Spleen (tissue), 11 donors: ENCODE data around the gene ZDHHC1. TPM values are rescaled to one million over a fixed set of nuclear protein-coding genes. Genes with fewer than 3 reads are reported as not detected.

Experiments
- DNase-seq: peaks from one replicate; pipeline ENCODE4 v3.0.0-alpha.2; 2020
- H3K27ac ChIP-seq, 8 donors: fragments of 200-600 bp; sonication (generic) in 7 of 8; 1 replicate in 4 of 8; 2 replicates in 4 of 8; pipeline versions ENCODE4 v1.5.0 to v1.8.0; 2016 to 2021; ENCODE audit warnings: inconsistent platforms in 4 of 8, mild to moderate bottlenecking in 4 of 8, moderate library complexity in 1 of 8
- H3K27me3 ChIP-seq, 7 donors: fragments of 200-600 bp; sonication (generic) in 6 of 7; replicated peaks in 1 of 7; 1 replicate in 4 of 7; 2 replicates in 3 of 7; pipeline versions ENCODE4 v1.5.0 to v1.8.0; 2016 to 2021; ENCODE audit warnings: inconsistent platforms in 3 of 7, mild to moderate bottlenecking in 1 of 7
- H3K36me3 ChIP-seq, 6 donors: fragments of 200-600 bp; sonication (generic) in 5 of 6; 1 replicate in 4 of 6; 2 replicates in 2 of 6; pipeline versions ENCODE4 v1.5.0 to v1.8.0; 2016 to 2021; ENCODE audit warnings: inconsistent platforms in 2 of 6
- H3K4me1 ChIP-seq, 6 donors: fragments of 200-600 bp; sonication (generic) in 5 of 6; 1 replicate in 3 of 6; 2 replicates in 3 of 6; pipeline versions ENCODE4 v1.5.0 to v1.8.0; 2016 to 2021; ENCODE audit warnings: inconsistent platforms in 3 of 6
- H3K4me3 ChIP-seq, 8 donors: fragments of 200-600 bp; sonication (generic) in 7 of 8; 1 replicate in 4 of 8; 2 replicates in 4 of 8; pipeline versions ENCODE4 v1.5.0 to v1.8.0; 2016 to 2021; ENCODE audit warnings: inconsistent platforms in 4 of 8, mild to moderate bottlenecking in 4 of 8, moderate library complexity in 2 of 8
- H3K9me3 ChIP-seq, 8 donors: fragments of 200-600 bp; sonication (generic) in 7 of 8; 1 replicate in 4 of 8; 2 replicates in 4 of 8; pipeline versions ENCODE4 v1.5.0 to v1.8.0; 2016 to 2021; ENCODE audit warnings: inconsistent platforms in 4 of 8
- CTCF ChIP-seq, 11 experiments: fragments of 200-600 bp in 7 of 11; fragments of 450-650 bp in 4 of 11; sonication (generic) in 4 of 11; IDR thresholded peaks in 8 of 11; conservative IDR thresholded peaks in 3 of 11; 1 replicate in 7 of 11; 2 replicates in 4 of 11; pipeline versions ENCODE4 v1.4.0 to v1.8.0; 2016 to 2021; ENCODE audit warnings: antibody characterized with exemption in 11 of 11, inconsistent platforms in 4 of 11, mild to moderate bottlenecking in 1 of 11
- POLR2A ChIP-seq, 3 donors: fragments of 450-650 bp; IDR thresholded peaks; one replicate each; pipeline ENCODE4 v1.5.1; 2017; ENCODE audit warnings: antibody characterized with exemption in 3 of 3, mild to moderate bottlenecking in 1 of 3
- POLR2AphosphoS5 ChIP-seq, 3 donors: sonication (generic); formaldehyde crosslinking; IDR thresholded peaks; one replicate each; pipeline ENCODE4 v1.5.1; 2017; ENCODE audit warnings: antibody characterized with exemption in 3 of 3
- WGBS, 5 donors: extraction: QIAGEN DNeasy Blood & Tissue Kit in 3 of 5; methylation state at CpG; one replicate each; pipeline versions ENCODE4 v1.1.5 to v1.1.7; 2013 to 2018; 5-methylcytosine and 5-hydroxymethylcytosine counted together
- intact Hi-C: fragments of 100-400 bp; cut with DNase I; formaldehyde crosslinking; loops from one replicate; pipeline ENCODE4 v1.15.0; 2023; ENCODE audit warnings: low total_unique reads
- polyA plus RNA-seq, 3 donors: library from polyadenylated mRNA; stranded (reverse); fragments of 200-250 nt; gene quantifications; one replicate each; pipeline ENCODE4 v1.2.1, GENCODE V29; 2013
- total RNA-seq, 7 donors: library from RNA; depleted of rRNA in 3 of 7; stranded (reverse); fragments of >200 nt in 3 of 7; fragmentation: NEBNext Ultra II Directional in 4 of 7; extraction: Animal tissue kit (Norgen Biotek cat#: 25700) in 4 of 7; gene quantifications; one replicate each; pipeline versions ENCODE4 v1.1.0 to v1.2.1, GENCODE V29; 2016 to 2021
- donor health status: healthy with polysubstance abuse.
- donor health status: DM: no; HTN: no; CAD: no; lungs with moderate emphysema.
- donor health status: DM: no; HTN: no; CAD: no.
- donor health status: Bipolar disorder and iron deficiency.
- donor health status: healthy.
- donor health status: DM: no; HTN: no; CAD: no.
- donor health status: DM: yes; HTN: yes; CAD: no.

The ZDHHC1 gene
- total and polyA plus RNA-seq, 10 donors = 2.1 to 31.2 (median 15.3) TPM

GRCh38 chr16:67389911-67390815 lies 26.1 kb downstream of the ZDHHC1 start:
- WGBS, 5 donors = 59 to 71% (median 62%) methylated on average over 21 to 27 of the region's 27 CpGs
- Histone ChIP-seq H3K27ac (peak overlapping the region in 1 of 8 donors; percentile 15), H3K36me3 (no peaks in the 10 kb centered on the region), H3K4me1 (peaks cover 16 to 61% (median 39%) of the 10 kb centered on the region in 6 donors), H3K27me3 (peaks cover 0 to 31% (median 19%) of the 10 kb centered on the region in 7 donors), H3K4me3 (no peak overlapping the region), H3K9me3 (no peaks in the 10 kb centered on the region)
- peak; percentile 68 for DNase-seq
- intact Hi-C loops = no loop called here
- TF ChIP-seq CTCF (IDR thresholded peaks at IDR 0.05 in 8 of 11, conservative IDR thresholded peaks at IDR 0.05 in 3 of 11) (no peak), POLR2AphosphoS5 (IDR thresholded peaks at IDR 0.05) (peak in 1 of 3 donors; percentile 36)

GRCh38 chr16:67388591-67388990 lies 27.7 kb downstream of the ZDHHC1 start:
- Histone ChIP-seq H3K27me3 (peaks cover 0 to 15% (median 8%) of the 10 kb centered on the region in 7 donors), H3K9me3 (no peaks in the 10 kb centered on the region), H3K4me1 (peaks cover 9 to 45% (median 23%) of the 10 kb centered on the region in 6 donors), H3K4me3 (no peak overlapping the region), H3K27ac (no peak overlapping the region), H3K36me3 (no peaks in the 10 kb centered on the region)
- TF ChIP-seq POLR2AphosphoS5 (IDR thresholded peaks at IDR 0.05) = no peak
- no peak for TF ChIP-seq POLR2A (IDR thresholded peaks at IDR 0.05)
- TF ChIP-seq CTCF (IDR thresholded peaks at IDR 0.05 in 8 of 11, conservative IDR thresholded peaks at IDR 0.05 in 3 of 11) = no peak
- WGBS, 5 donors = 78 to 90% (median 89%) methylated on average over 2 of the region's 2 CpGs
- intact Hi-C loops = no loop called here
- peak; percentile 16 for DNase-seq

GRCh38 chr16:67388191-67388590 lies 28.1 kb downstream of the ZDHHC1 start:
- H3K27ac ChIP-seq = no peak overlapping the region
- DNase-seq = peak; percentile 58
- H3K36me3 ChIP-seq = no peaks in the 10 kb centered on the region
- no peak overlapping the region for H3K4me3 ChIP-seq
- peaks cover 0 to 11% (median 4%) of the 10 kb centered on the region in 7 donors for H3K27me3 ChIP-seq
- no peaks in the 10 kb centered on the region for H3K9me3 ChIP-seq
- H3K4me1 ChIP-seq = peaks cover 5 to 41% (median 20%) of the 10 kb centered on the region in 6 donors
- intact Hi-C loops = no loop called here
- 91 to 95% (median 93%) methylated on average over 7 to 8 of the region's 8 CpGs for WGBS, 5 donors
- no peak for TF ChIP-seq CTCF (IDR thresholded peaks at IDR 0.05 in 8 of 11, conservative IDR thresholded peaks at IDR 0.05 in 3 of 11)
- no peak for TF ChIP-seq POLR2A (IDR thresholded peaks at IDR 0.05)
- no peak for TF ChIP-seq POLR2AphosphoS5 (IDR thresholded peaks at IDR 0.05)

GRCh38 chr16:67387479-67388079 lies 28.7 kb downstream of the ZDHHC1 start:
- 79 to 95% (median 92%) methylated on average over 8 of the region's 8 CpGs for WGBS, 5 donors
- H3K4me3 ChIP-seq = no peak overlapping the region
- peak; percentile 17 for DNase-seq
- TF ChIP-seq POLR2AphosphoS5 (IDR thresholded peaks at IDR 0.05) = no peak
- no peak for TF ChIP-seq CTCF (IDR thresholded peaks at IDR 0.05 in 8 of 11, conservative IDR thresholded peaks at IDR 0.05 in 3 of 11)
- TF ChIP-seq POLR2A (IDR thresholded peaks at IDR 0.05) = no peak
- peaks cover 0 to 5% (median 0%) of the 10 kb centered on the region in 7 donors for H3K27me3 ChIP-seq
- no peaks in the 10 kb centered on the region for H3K36me3 ChIP-seq
- no peaks in the 10 kb centered on the region for H3K9me3 ChIP-seq
- H3K27ac ChIP-seq = no peak overlapping the region
- intact Hi-C loops = no loop called here
- H3K4me1 ChIP-seq = peaks cover 0 to 35% (median 14%) of the 10 kb centered on the region in 6 donors
